WERI-Rb-1 (cell line): ENCODE results near the gene RO60.

Experiments used
- DNase-seq: peaks from one replicate; pipeline ENCODE4 v3.0.0-alpha.2; 2020
- H3K27ac ChIP-seq: fragments of 250-450 bp; sonication (Bioruptor Pico); 2 replicates; pipeline ENCODE4 v1.5.1; 2020; ENCODE audit warnings: mild to moderate bottlenecking, moderate library complexity
- H3K27me3 ChIP-seq: fragments of 250-450 bp; sonication (Bioruptor Pico); 2 replicates; pipeline ENCODE4 v1.5.1; 2021; ENCODE audit warnings: mild to moderate bottlenecking, low read depth, moderate library complexity; ENCODE audit not compliant: insufficient read depth, severe bottlenecking
- H3K36me3 ChIP-seq: fragments of 250-450 bp; sonication (Bioruptor Pico); 2 replicates; pipeline ENCODE4 v1.5.1; 2020; ENCODE audit warnings: mild to moderate bottlenecking, moderate library complexity
- H3K4me3 ChIP-seq: 2 replicates; pipeline ENCODE4 v1.5.1; 2011; ENCODE audit warnings: low read depth, mild to moderate bottlenecking, control low read depth, low read length
- H3K9me3 ChIP-seq: fragments of 250-450 bp; sonication (Bioruptor Pico); 2 replicates; pipeline ENCODE4 v1.5.1; 2021; ENCODE audit warnings: mild to moderate bottlenecking, moderate library complexity; ENCODE audit not compliant: severe bottlenecking
- TF ChIP-seq, protein P1 (sequence below): IDR thresholded peaks from 2 replicates; pipeline ENCODE4 v1.5.1; 2011; ENCODE audit warnings: low read depth, mild to moderate bottlenecking, control low read depth, inconsistent platforms, low read length

Gene RO60

GRCh38 chr1:193059282-193060114 lies at the start of gene RO60, which contains the start of gene UCHL5:
Gene RO60, plus strand, starts transcription at chr1:193059612. Its CDS starts 9,443 bp downstream, at chr1:193069055.
Gene UCHL5, minus strand, starts transcription at chr1:193059360. Its CDS starts 100 bp downstream, at chr1:193059260.
- Histone ChIP-seq H3K4me3 (peak within 1 kb of the TSS; percentile 76), H3K27ac (peak within 1 kb of the TSS; percentile 96), H3K36me3 (peaks cover 4% of the 10 kb centered on the region), H3K27me3 (no peaks in the 10 kb centered on the region), H3K9me3 (no peaks in the 10 kb centered on the region)
- DNase-seq: peak; percentile 99
- TF ChIP-seq, protein P1, sequence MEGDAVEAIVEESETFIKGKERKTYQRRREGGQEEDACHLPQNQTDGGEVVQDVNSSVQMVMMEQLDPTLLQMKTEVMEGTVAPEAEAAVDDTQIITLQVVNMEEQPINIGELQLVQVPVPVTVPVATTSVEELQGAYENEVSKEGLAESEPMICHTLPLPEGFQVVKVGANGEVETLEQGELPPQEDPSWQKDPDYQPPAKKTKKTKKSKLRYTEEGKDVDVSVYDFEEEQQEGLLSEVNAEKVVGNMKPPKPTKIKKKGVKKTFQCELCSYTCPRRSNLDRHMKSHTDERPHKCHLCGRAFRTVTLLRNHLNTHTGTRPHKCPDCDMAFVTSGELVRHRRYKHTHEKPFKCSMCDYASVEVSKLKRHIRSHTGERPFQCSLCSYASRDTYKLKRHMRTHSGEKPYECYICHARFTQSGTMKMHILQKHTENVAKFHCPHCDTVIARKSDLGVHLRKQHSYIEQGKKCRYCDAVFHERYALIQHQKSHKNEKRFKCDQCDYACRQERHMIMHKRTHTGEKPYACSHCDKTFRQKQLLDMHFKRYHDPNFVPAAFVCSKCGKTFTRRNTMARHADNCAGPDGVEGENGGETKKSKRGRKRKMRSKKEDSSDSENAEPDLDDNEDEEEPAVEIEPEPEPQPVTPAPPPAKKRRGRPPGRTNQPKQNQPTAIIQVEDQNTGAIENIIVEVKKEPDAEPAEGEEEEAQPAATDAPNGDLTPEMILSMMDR: no peak

- Histone ChIP-seq H3K36me3 (peaks cover 3% of the 10 kb centered on the region), H3K27ac (no peak overlapping the region), H3K27me3 (no peaks in the 10 kb centered on the region), H3K4me3 (no peak overlapping the region), H3K9me3 (no peaks in the 10 kb centered on the region)
- no peak for DNase-seq
- TF ChIP-seq, protein P1: no peak
These were observed 48.0 kb upstream of the RO60 start for GRCh38 chr1:193011406-193011805.

DNA sequence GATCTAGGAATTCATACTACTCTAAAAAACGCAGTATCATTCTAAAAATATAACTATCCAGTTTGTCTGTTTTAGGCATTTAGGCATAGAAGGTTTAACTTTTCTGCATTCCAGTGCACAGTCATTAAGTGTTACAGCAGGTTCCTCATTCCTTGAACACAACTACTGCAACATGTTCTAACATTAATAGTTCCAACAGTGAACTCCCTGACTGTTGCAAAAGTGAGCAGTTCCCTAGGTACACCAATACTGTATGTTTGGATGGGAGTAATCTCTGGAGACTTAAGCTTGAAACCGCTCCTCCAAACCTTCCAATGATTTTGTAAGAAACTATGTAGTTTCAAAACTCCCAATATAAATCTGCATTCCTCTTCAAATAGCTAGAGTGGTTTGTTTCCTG lies 46.4 kb upstream of the RO60 start:
- H3K9me3 ChIP-seq: no peaks in the 10 kb centered on the region
- no peak overlapping the region for H3K4me3 ChIP-seq
- H3K27ac ChIP-seq: no peak overlapping the region
- DNase-seq: no peak
- H3K36me3 ChIP-seq: peaks cover 3% of the 10 kb centered on the region
- H3K27me3 ChIP-seq: no peaks in the 10 kb centered on the region
- TF ChIP-seq, protein P1: no peak

GRCh38 chr1:193013707-193014106 lies 45.7 kb upstream of the RO60 start:
- H3K27ac ChIP-seq: no peak overlapping the region
- peaks cover 3% of the 10 kb centered on the region for H3K36me3 ChIP-seq
- H3K4me3 ChIP-seq: no peak overlapping the region

GRCh38 chr1:193014400-193014799 lies 45.0 kb upstream of the RO60 start:
- TF ChIP-seq, protein P1: no peak
- no peak overlapping the region for H3K4me3 ChIP-seq
- H3K36me3 ChIP-seq: peaks cover 3% of the 10 kb centered on the region
- H3K27me3 ChIP-seq: no peaks in the 10 kb centered on the region
- no peak overlapping the region for H3K27ac ChIP-seq
- no peaks in the 10 kb centered on the region for H3K9me3 ChIP-seq
- DNase-seq: no peak

More at GRCh38 chr1:193013707-193014106, 45.7 kb upstream of the RO60 start:
- DNase-seq: no peak
- Histone ChIP-seq H3K9me3 (no peaks in the 10 kb centered on the region), H3K27me3 (no peaks in the 10 kb centered on the region)
- TF ChIP-seq, protein P1: no peak
